ENCODE results near the gene MFSD2B. TPM values are rescaled to one million over a fixed set of nuclear protein-coding genes. Genes with fewer than 3 reads are reported as not detected.
A peak's percentile ranks its signal among the peaks of the same experiment; 100 is the strongest.

Gene MFSD2B, protein sequence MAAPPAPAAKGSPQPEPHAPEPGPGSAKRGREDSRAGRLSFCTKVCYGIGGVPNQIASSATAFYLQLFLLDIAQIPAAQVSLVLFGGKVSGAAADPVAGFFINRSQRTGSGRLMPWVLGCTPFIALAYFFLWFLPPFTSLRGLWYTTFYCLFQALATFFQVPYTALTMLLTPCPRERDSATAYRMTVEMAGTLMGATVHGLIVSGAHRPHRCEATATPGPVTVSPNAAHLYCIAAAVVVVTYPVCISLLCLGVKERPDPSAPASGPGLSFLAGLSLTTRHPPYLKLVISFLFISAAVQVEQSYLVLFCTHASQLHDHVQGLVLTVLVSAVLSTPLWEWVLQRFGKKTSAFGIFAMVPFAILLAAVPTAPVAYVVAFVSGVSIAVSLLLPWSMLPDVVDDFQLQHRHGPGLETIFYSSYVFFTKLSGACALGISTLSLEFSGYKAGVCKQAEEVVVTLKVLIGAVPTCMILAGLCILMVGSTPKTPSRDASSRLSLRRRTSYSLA
- not detected for total RNA-seq

GRCh38 chr2:24009680-24010476, at the start of gene MFSD2B:
TSS of gene MFSD2B (plus strand) at chr2:24010085. CDS start at chr2:24010097, 12 bp downstream.
- DNase-seq: no peak
- intact Hi-C loops (cut with DNase I): no loop called here
- no peak within 1 kb of the TSS for H3K27ac ChIP-seq

GRCh38 chr2:23967846-23968245, 42.0 kb upstream of the MFSD2B start:
- TF ChIP-seq POLR2A (IDR thresholded peaks at IDR 0.05): no peak
- TF ChIP-seq CTCF (IDR thresholded peaks at IDR 0.05): no peak
- no peaks in the 10 kb centered on the region for H3K36me3 ChIP-seq (replicated peaks in 1 of 2; ENCODE audit: insufficient read depth in 1 of 2, low read depth in 2 of 2)
- no peak overlapping the region for H3K27ac ChIP-seq
- H3K9me3 ChIP-seq: no peaks in the 10 kb centered on the region
- H3K4me3 ChIP-seq: no peak overlapping the region
- no peaks in the 10 kb centered on the region for H3K4me1 ChIP-seq
- no peak for DNase-seq
- no peak for ATAC-seq
- no peaks in the 10 kb centered on the region for H3K27me3 ChIP-seq
- 94 to 95% methylated on average over 4 of the region's 4 CpGs for WGBS, 2 donors
- intact Hi-C loops (cut with DNase I): no loop called here

More at GRCh38 chr2:24009680-24010476, at the start of gene MFSD2B:
- peaks cover 11% of the 10 kb centered on the region for H3K4me1 ChIP-seq
- 3 to 10% methylated on average over 17 to 50 of the region's 75 CpGs for WGBS, 2 donors
- H3K27me3 ChIP-seq: no peaks in the 10 kb centered on the region
- TF ChIP-seq POLR2A (IDR thresholded peaks at IDR 0.05) (no peak), CTCF (IDR thresholded peaks at IDR 0.05) (no peak)
- peak; percentile 18 for ATAC-seq
- H3K36me3 ChIP-seq (replicated peaks in 1 of 2; ENCODE audit: insufficient read depth in 1 of 2, low read depth in 2 of 2): no peaks in the 10 kb centered on the region
- peak within 1 kb of the TSS in 1 of 2 donors; percentile 17 for H3K4me3 ChIP-seq
- H3K9me3 ChIP-seq: no peaks in the 10 kb centered on the region

- DNase-seq (no peak), ATAC-seq (no peak)
- Histone ChIP-seq H3K4me3 (no peak overlapping the region), H3K9me3 (no peaks in the 10 kb centered on the region), H3K27ac (no peak overlapping the region), H3K36me3 (replicated peaks in 1 of 2; ENCODE audit: insufficient read depth in 1 of 2, low read depth in 2 of 2) (no peaks in the 10 kb centered on the region), H3K27me3 (no peaks in the 10 kb centered on the region), H3K4me1 (no peaks in the 10 kb centered on the region)
- TF ChIP-seq POLR2A (IDR thresholded peaks at IDR 0.05) (no peak), CTCF (IDR thresholded peaks at IDR 0.05) (no peak)
- intact Hi-C loops (cut with DNase I): no loop called here
- WGBS, 2 donors: 94 to 95% methylated on average over 8 of the region's 8 CpGs
These were observed 33.0 kb upstream of the MFSD2B start for GRCh38 chr2:23976883-23977282.

DNA sequence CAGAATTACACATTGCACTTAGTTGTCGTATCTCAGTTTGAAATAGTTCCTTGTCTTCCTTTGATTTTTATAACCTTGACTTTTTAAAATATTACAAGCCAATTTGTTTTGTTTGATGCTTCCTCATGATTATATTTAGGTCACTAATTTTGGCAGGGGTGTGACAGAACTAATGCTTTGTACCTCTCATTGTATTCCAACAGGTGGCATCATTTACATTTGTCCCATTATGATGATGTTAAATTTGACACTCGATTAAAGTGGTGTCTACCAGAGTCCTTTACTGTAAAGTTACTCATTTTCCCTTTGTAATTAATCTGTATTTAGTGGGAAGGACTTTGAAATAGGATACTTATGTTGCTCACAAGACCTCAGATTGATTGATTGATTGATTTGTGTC, 21.5 kb upstream of the MFSD2B start:
- intact Hi-C loops (cut with DNase I): no loop called here
- TF ChIP-seq POLR2A (IDR thresholded peaks at IDR 0.05) (no peak), CTCF (IDR thresholded peaks at IDR 0.05) (peak in 4 of 7 experiments; percentile 19 to 41 (median 28))
- Histone ChIP-seq H3K36me3 (replicated peaks in 1 of 2; ENCODE audit: insufficient read depth in 1 of 2, low read depth in 2 of 2) (no peaks in the 10 kb centered on the region), H3K9me3 (no peaks in the 10 kb centered on the region), H3K4me3 (no peak overlapping the region), H3K27ac (no peak overlapping the region), H3K27me3 (no peaks in the 10 kb centered on the region), H3K4me1 (peaks cover 5% of the 10 kb centered on the region)
- 46 to 52% methylated on average over 2 of the region's 2 CpGs for WGBS, 2 donors
- no peak for ATAC-seq
- no peak for DNase-seq
